NCI-H2196 treated with DMSO at 0.1 percent for 48 hours (cell line): ENCODE data around the gene OR4B1.
"Not testable (repeated sequence)": the region's sequence is repeated elsewhere in the genome, so short reads cannot be mapped to it uniquely, and the experiment has no call there.

Experiments
- DNase-seq: peaks from one replicate; lab custom pipeline; 2025; ENCODE audit not compliant: unreplicated experiment; lab: John Stamatoyannopoulos, UW

The OR4B1 gene

GRCh38 chr11:48216510-48216909, at the start of gene OR4B1:
OR4B1 (plus strand) TSS chr11:48216810; CDS start chr11:48216810, 0 bp downstream.
- no peak for DNase-seq

- no peak for DNase-seq
Measured at GRCh38 chr11:48167380-48167779, 49.2 kb upstream of the OR4B1 start.

GRCh38 chr11:48168815-48169214, 47.8 kb upstream of the OR4B1 start:
- no peak for DNase-seq

- DNase-seq = no peak
Measured at GRCh38 chr11:48169259-48169658, 47.4 kb upstream of the OR4B1 start.

GRCh38 chr11:48169717-48170116, 46.9 kb upstream of the OR4B1 start:
- DNase-seq = no peak

GRCh38 chr11:48170241-48171233, 46.1 kb upstream of the OR4B1 start:
- no peak for DNase-seq

GRCh38 chr11:48172818-48173609, 43.6 kb upstream of the OR4B1 start:
- DNase-seq = no peak

GRCh38 chr11:48177661-48178060, 38.9 kb upstream of the OR4B1 start:
- no peak for DNase-seq

GRCh38 chr11:48180627-48181026, 36.0 kb upstream of the OR4B1 start:
- DNase-seq = no peak

GRCh38 chr11:48182860-48183526, 33.6 kb upstream of the OR4B1 start:
- no peak for DNase-seq

GRCh38 chr11:48184452-48184851, 32.2 kb upstream of the OR4B1 start:
- no peak for DNase-seq

GRCh38 chr11:48190906-48191654, 25.5 kb upstream of the OR4B1 start:
- not testable (repeated sequence) for DNase-seq

- DNase-seq = no peak
Measured at GRCh38 chr11:48193876-48194275, 22.7 kb upstream of the OR4B1 start.

- no peak for DNase-seq
Measured at GRCh38 chr11:48207881-48208280, 8.7 kb upstream of the OR4B1 start.

- DNase-seq = no peak
Measured at GRCh38 chr11:48210052-48210451, 6.6 kb upstream of the OR4B1 start.

- no peak for DNase-seq
Measured at GRCh38 chr11:48228761-48229160, 12.2 kb downstream of the OR4B1 start.

GRCh38 chr11:48230057-48230456, 13.4 kb downstream of the OR4B1 start:
- DNase-seq = not testable (repeated sequence)

- no peak for DNase-seq
Measured at GRCh38 chr11:48237727-48238126, 21.1 kb downstream of the OR4B1 start.

- DNase-seq = no peak
Measured at GRCh38 chr11:48242501-48242900, 25.9 kb downstream of the OR4B1 start.

GRCh38 chr11:48244804-48245203, 28.2 kb downstream of the OR4B1 start, which contains the start of gene OR4X2:
OR4X2 (plus strand) TSS chr11:48245104; CDS start chr11:48245104, 0 bp downstream.
- DNase-seq = no peak
